ENCODE results near the gene RNF44. TPM values are rescaled to one million over a fixed set of nuclear protein-coding genes. Genes with fewer than 3 reads are reported as not detected.

RNF44 gene
- total RNA-seq, 1 donor from 2014 or later = 169 TPM

DNA sequence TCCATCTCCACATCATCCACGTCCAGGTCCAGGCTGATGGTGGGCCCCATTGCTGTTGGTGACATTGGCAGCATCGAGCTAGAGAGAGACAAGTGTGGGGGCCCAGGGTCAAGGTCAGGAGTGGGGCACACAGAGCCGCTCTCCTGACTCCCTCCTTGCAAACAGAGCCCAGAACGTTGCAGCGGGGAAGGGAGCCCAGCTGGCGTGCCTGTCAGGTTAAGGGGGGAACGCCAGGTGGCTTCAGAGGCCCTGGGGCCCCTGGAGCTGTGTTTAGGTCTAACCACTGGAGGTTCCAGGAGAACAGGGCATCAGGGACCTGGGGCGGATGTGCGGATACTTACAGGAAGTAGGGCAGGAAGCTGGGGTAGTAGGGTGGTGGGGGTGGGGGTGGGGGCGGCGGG is 7.5 kb downstream of the RNF44 start:
- no peak for DNase-seq (ENCODE audit: low spot score in 2 of 2, unreplicated experiment in 2 of 2)
- Mint-ChIP-seq H3K27me3 (ENCODE audit: low read depth) (no peaks in the 10 kb centered on the region), H3K4me1 (peaks cover 19% of the 10 kb centered on the region), H3K4me3 (no peak overlapping the region), H3K36me3 (peaks cover 16% of the 10 kb centered on the region), H3K27ac (no peak overlapping the region), H3K9me3 (no peaks in the 10 kb centered on the region)
- TF ChIP-seq, protein P1, sequence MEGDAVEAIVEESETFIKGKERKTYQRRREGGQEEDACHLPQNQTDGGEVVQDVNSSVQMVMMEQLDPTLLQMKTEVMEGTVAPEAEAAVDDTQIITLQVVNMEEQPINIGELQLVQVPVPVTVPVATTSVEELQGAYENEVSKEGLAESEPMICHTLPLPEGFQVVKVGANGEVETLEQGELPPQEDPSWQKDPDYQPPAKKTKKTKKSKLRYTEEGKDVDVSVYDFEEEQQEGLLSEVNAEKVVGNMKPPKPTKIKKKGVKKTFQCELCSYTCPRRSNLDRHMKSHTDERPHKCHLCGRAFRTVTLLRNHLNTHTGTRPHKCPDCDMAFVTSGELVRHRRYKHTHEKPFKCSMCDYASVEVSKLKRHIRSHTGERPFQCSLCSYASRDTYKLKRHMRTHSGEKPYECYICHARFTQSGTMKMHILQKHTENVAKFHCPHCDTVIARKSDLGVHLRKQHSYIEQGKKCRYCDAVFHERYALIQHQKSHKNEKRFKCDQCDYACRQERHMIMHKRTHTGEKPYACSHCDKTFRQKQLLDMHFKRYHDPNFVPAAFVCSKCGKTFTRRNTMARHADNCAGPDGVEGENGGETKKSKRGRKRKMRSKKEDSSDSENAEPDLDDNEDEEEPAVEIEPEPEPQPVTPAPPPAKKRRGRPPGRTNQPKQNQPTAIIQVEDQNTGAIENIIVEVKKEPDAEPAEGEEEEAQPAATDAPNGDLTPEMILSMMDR (IDR thresholded peaks at IDR 0.05; ENCODE audit: unreplicated experiment) = no peak

DNA sequence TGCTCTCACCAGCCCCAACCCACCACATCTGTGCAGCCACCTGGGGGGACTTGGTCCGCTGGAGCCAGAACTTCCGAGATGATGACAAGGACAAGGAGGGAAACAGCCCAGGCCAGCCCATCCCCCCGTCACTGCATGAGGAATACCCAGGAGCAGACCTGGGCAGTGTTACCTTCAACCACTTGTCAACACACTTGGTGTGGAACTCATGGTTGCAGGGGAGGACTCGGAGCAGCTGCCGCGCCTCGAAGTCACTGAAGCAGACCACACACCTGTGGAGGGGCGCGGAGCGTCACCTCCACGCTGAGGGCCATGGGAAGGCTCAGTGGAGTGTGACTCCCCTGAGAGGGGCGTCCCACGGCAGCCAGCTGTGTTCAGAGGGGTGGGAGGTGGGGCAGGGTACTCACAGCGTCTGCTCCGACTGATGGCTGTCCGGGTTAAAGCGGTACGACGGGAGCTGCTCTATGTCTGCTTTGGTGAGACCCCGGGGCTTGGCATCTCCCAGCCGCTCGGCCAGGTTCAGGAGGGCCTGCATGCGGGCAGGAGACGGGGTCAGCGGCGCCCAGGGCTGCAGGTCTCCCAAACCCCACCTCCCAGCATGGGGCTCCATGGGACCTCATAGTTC is 8.0 kb downstream of the RNF44 start:
- TF ChIP-seq, protein P1 (IDR thresholded peaks at IDR 0.05; ENCODE audit: unreplicated experiment) = no peak
- H3K36me3 Mint-ChIP-seq = peaks cover 16% of the 10 kb centered on the region
- H3K9me3 Mint-ChIP-seq = no peaks in the 10 kb centered on the region
- peaks cover 14% of the 10 kb centered on the region for H3K4me1 Mint-ChIP-seq
- H3K27ac Mint-ChIP-seq = no peak overlapping the region
- no peak overlapping the region for H3K4me3 Mint-ChIP-seq
- H3K27me3 Mint-ChIP-seq (ENCODE audit: low read depth) = no peaks in the 10 kb centered on the region
- no peak for DNase-seq (ENCODE audit: low spot score in 2 of 2, unreplicated experiment in 2 of 2)

DNA sequence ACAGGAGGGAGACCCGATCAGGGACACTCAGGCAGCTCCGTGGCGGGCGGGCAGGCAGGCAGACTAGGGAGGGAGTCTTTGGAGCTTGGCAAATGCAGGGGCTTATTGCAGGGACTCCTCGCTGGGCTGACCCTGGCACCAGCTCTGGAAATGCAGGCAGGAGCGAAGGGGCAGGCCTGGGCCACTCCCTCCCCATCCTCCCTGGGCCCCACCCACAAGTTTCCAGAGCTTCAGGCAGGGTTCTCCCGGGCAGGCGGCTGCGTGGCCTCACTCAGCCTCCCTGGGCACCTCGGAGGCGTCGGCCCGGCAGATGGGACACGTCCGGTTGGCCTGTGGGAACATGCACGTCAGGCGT is 8.5 kb downstream of the RNF44 start:
- Mint-ChIP-seq H3K27me3 (ENCODE audit: low read depth) (no peaks in the 10 kb centered on the region), H3K36me3 (peaks cover 16% of the 10 kb centered on the region), H3K4me3 (no peak overlapping the region), H3K27ac (no peak overlapping the region), H3K4me1 (peaks cover 9% of the 10 kb centered on the region), H3K9me3 (no peaks in the 10 kb centered on the region)
- TF ChIP-seq, protein P1 (IDR thresholded peaks at IDR 0.05; ENCODE audit: unreplicated experiment) = no peak
- DNase-seq (ENCODE audit: low spot score in 2 of 2, unreplicated experiment in 2 of 2) = no peak

DNA sequence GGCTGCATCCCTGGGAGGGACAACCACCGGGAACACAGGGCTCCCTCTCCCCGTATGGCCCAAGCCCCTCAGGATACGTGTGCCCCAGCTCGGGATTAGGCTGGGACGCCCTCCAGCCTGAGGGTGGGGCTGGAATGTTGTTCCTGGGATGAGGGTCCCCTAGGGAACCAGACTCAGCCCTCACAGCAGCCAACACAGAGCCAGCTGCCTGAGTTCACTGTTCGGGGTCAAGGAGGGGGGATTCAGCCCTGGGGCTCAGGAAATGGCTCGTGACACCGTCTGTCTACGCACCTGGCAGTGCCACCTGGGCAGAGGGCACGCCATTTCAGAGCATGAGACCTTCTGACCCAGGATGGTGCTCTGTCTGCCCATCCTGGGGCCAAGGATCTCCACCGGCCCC is 8.9 kb downstream of the RNF44 start:
- H3K27me3 Mint-ChIP-seq (ENCODE audit: low read depth) = no peaks in the 10 kb centered on the region
- H3K27ac Mint-ChIP-seq = no peak overlapping the region
- no peak overlapping the region for H3K4me3 Mint-ChIP-seq

DNA sequence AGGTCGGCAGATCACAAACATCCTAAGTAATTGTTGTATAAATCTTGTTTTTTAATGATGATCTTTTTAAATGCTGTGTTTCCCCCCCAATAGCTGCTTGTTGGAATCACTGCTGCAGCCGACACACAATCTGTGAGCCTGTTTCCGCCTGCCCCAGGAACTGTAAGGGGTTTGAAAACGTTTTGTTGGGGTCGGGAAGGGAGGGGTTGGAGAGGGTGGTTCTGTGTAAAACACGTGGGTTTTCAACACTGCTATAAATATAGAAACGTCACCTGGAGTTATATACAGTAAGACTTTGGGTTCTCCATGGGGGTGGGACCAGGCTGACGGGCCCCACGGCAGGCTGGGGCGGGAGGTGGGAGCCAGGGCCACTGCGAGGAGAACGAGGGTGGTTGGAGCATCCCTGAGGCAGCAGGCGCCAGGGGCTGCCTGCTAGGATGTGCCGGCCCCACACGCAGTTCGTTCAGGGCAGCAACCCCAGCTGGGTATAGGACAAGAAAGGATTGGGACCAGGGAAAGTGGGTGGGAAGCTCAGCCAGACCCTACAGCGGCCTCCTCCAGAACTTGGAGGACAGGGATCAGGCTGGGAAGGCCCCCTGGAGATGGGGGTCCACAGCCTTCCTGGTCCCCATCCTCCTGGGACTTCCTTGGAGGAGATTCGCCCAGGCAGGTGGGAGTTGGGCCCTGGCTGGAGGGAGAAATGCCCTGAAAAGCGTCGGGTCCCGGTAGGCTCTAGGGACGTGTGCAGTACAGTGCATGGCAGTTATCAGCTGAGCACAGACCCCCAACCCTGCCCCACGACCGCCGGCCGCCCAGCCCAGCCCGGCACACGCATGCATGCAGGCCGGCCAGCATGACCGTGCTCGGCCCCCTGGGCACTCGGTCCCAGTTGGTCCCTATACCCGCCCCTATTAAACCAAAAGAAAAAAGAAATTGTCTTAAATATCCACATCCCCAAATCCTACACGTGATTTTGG is 9.7 kb downstream of the RNF44 start:
- Mint-ChIP-seq H3K4me1 (peaks cover 2% of the 10 kb centered on the region), H3K4me3 (no peak overlapping the region), H3K27me3 (ENCODE audit: low read depth) (no peaks in the 10 kb centered on the region), H3K9me3 (no peaks in the 10 kb centered on the region), H3K27ac (no peak overlapping the region), H3K36me3 (peaks cover 14% of the 10 kb centered on the region)
- TF ChIP-seq, protein P1 (IDR thresholded peaks at IDR 0.05; ENCODE audit: unreplicated experiment) = no peak
- no peak for DNase-seq (ENCODE audit: low spot score in 2 of 2, unreplicated experiment in 2 of 2)

More for the DNA sequence above, 8.9 kb downstream of the RNF44 start:
- Mint-ChIP-seq H3K36me3 (peaks cover 16% of the 10 kb centered on the region), H3K4me1 (peaks cover 4% of the 10 kb centered on the region), H3K9me3 (no peaks in the 10 kb centered on the region)
- no peak for DNase-seq (ENCODE audit: low spot score in 2 of 2, unreplicated experiment in 2 of 2)
- TF ChIP-seq, protein P1 (IDR thresholded peaks at IDR 0.05; ENCODE audit: unreplicated experiment) = no peak
